Neural crest cell (in vitro differentiated cells): Measurements from ENCODE around the gene FGR. TPM values are rescaled to one million over a fixed set of nuclear protein-coding genes. Genes with fewer than 3 reads are reported as not detected.
A peak's percentile ranks its signal among the peaks of the same experiment; 100 is the strongest.

Experiments used
- DNase-seq: peaks from one replicate; pipeline ENCODE4 v3.0.0; 2021; ENCODE audit warnings: low read depth, mixed read lengths, low spot score
- H3K27ac Mint-ChIP-seq: one replicate; pipeline ENCODE4 v1.8.0; 2021; ENCODE audit warnings: mild to moderate bottlenecking, mixed read lengths; ENCODE audit not compliant: unreplicated experiment
- H3K27me3 Mint-ChIP-seq: 2 replicates; pipeline ENCODE4 v1.8.0; 2021; ENCODE audit warnings: low read depth, mild to moderate bottlenecking, mixed read lengths
- H3K36me3 Mint-ChIP-seq: 2 replicates; pipeline ENCODE4 v1.8.0; 2021; ENCODE audit warnings: low read depth, mild to moderate bottlenecking, mixed read lengths
- H3K4me1 Mint-ChIP-seq: 2 replicates; pipeline ENCODE4 v1.8.0; 2021; ENCODE audit warnings: mixed read lengths
- H3K4me3 Mint-ChIP-seq: one replicate; pipeline ENCODE4 v1.8.0; 2021; ENCODE audit warnings: mild to moderate bottlenecking, mixed read lengths
- H3K9me3 Mint-ChIP-seq: 2 replicates; pipeline ENCODE4 v1.8.0; 2021; ENCODE audit warnings: mixed read lengths
- CTCF ChIP-seq: fragments of 200-600 bp; sonication (generic); conservative IDR thresholded peaks from 2 replicates; pipeline ENCODE4 v1.5.0; 2021; ENCODE audit warnings: antibody characterized with exemption, mild to moderate bottlenecking
- total RNA-seq: library from RNA; stranded (reverse); gene quantifications from 2 replicates; pipeline ENCODE4 v1.2.1, GENCODE V29; 2021

Gene FGR
- total RNA-seq, 1 donor from 2014 or later: not detected

GRCh38 chr1:27562534-27563340, 72.2 kb downstream of the FGR start:
- H3K9me3 Mint-ChIP-seq: no peaks in the 10 kb centered on the region
- peaks cover 80% of the 10 kb centered on the region for H3K4me1 Mint-ChIP-seq
- no peak for DNase-seq
- peak overlapping the region; percentile 62 for H3K4me3 Mint-ChIP-seq
- no peaks in the 10 kb centered on the region for H3K36me3 Mint-ChIP-seq
- H3K27ac Mint-ChIP-seq: no peak overlapping the region
- no peaks in the 10 kb centered on the region for H3K27me3 Mint-ChIP-seq
- no peak for TF ChIP-seq CTCF

Other genes starting within 250 kb of the FGR start
- 6.1 and 7.0 TPM in 2 replicates for gene GPR3, start 242.6 kb downstream of the FGR start, total RNA-seq
- gene WASF2, start 145.0 kb downstream of the FGR start, total RNA-seq: 81.9 and 83.1 TPM in 2 replicates
- gene AHDC1, start 31.0 kb downstream of the FGR start, total RNA-seq: 50.1 and 54.8 TPM in 2 replicates
- 15.2 and 16.6 TPM in 2 replicates for gene IFI6, start 37.0 kb upstream of the FGR start, total RNA-seq
- gene FAM76A, start 90.8 kb upstream of the FGR start, total RNA-seq: 12.4 and 13.8 TPM in 2 replicates
- gene STX12, start 138.0 kb upstream of the FGR start, total RNA-seq: 26.5 and 26.9 TPM in 2 replicates
- gene PPP1R8, start 195.6 kb upstream of the FGR start, total RNA-seq: 66.1 and 70.4 TPM in 2 replicates
- 5.5 and 5.7 TPM in 2 replicates for gene THEMIS2, start 237.4 kb upstream of the FGR start, total RNA-seq